Measurements from ENCODE around the gene PRKCE. TPM values are rescaled to one million over a fixed set of nuclear protein-coding genes. Genes with fewer than 3 reads are reported as not detected.

Gene PRKCE
- total and polyA plus RNA-seq, 2 of the 8 experiments (the other 6 are each of a cell fraction or from before 2014, with no cell fraction given), result 0.54 to 2.1 TPM

DNA sequence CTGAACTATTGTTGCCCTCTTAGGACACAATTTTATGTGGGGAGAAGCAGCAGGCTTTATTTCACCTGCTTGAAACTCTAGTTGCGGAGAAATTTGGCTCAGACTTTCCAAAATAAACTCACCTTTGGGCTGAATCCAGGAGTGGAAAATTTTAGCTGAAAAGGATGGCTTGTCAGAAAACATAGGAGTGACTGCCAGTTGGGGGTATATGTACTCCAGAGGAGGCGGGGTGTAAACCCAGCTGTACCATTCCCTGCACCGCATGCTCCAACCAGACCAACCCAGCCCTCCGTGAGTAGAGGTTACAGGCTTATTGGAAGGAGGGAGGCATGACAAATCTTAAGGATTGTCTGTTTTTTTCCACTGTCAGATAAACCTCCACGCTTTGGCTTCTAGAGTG lies 53.8 kb downstream of the PRKCE start:
- Histone ChIP-seq H4K20me1 (replicated peaks in 1 of 2; ENCODE audit: control insufficient read depth in 1 of 2, insufficient read depth in 2 of 2, low read length in 2 of 2) (no peaks in the 10 kb centered on the region), H4K8ac (ENCODE audit: extremely low read depth, insufficient read depth, low read length) (no peak overlapping the region), H3K4me2 (ENCODE audit: insufficient read depth in 1 of 2, low read depth in 2 of 2, low read length in 2 of 2) (no peak overlapping the region), H3K36me3 (ENCODE audit: control insufficient read depth in 2 of 4, insufficient read depth in 4 of 4, low read length in 3 of 4) (no peaks in the 10 kb centered on the region), H3K23ac (ENCODE audit: insufficient read length) (no peak overlapping the region), H3K79me1 (ENCODE audit: low read depth, low read length) (no peaks in the 10 kb centered on the region), H3K9ac (replicated peaks in 1 of 4; ENCODE audit: extremely low read depth in 1 of 4, low read depth in 3 of 4, low read length in 3 of 4) (no peak overlapping the region), H2BK20ac (ENCODE audit: low read length) (no peak overlapping the region), H3K79me2 (ENCODE audit: control insufficient read depth in 1 of 2, insufficient read depth in 2 of 2, low read length in 2 of 2) (no peaks in the 10 kb centered on the region), H2AFZ (ENCODE audit: low read length) (no peak overlapping the region), H4K91ac (replicated peaks; ENCODE audit: insufficient read length, low read length) (no peak overlapping the region), H3K4ac (replicated peaks; ENCODE audit: insufficient read length, low read depth, low read length) (no peak overlapping the region), H2BK120ac (replicated peaks; ENCODE audit: low read depth, low read length) (no peak overlapping the region), H4K5ac (ENCODE audit: insufficient read length, low read depth, low read length) (no peak overlapping the region), H3K14ac (ENCODE audit: insufficient read length) (no peak overlapping the region), H3K27ac (ENCODE audit: low read depth, low read length) (no peak overlapping the region), H3K27me3 (replicated peaks in 1 of 4; ENCODE audit: control insufficient read depth in 3 of 4, extremely low read depth in 1 of 4, insufficient read depth in 3 of 4, low read length in 3 of 4) (0 out of 7 replicates have a peak, but pooled peaks cover 0 to 2% (median 0%) of the 10 kb centered on the region in 4 experiments), H2BK15ac (ENCODE audit: low read length) (no peak overlapping the region), H3K56ac (replicated peaks; ENCODE audit: insufficient read length, low read depth, low read length) (no peak overlapping the region), H2AK5ac (ENCODE audit: low read depth, low read length) (no peak overlapping the region), H2BK12ac (ENCODE audit: low read depth, low read length) (no peak overlapping the region), H3K4me3 (ENCODE audit: extremely low read depth in 1 of 4, insufficient read depth in 2 of 4, low read depth in 3 of 4, low read length in 4 of 4) (no peak overlapping the region), H3K9me3 (ENCODE audit: insufficient read depth in 2 of 2, low read depth in 1 of 2, low read length in 1 of 2) (no peaks in the 10 kb centered on the region), H3K23me2 (ENCODE audit: low read depth, low read length) (no peaks in the 10 kb centered on the region), H3K4me1 (replicated peaks in 1 of 4; ENCODE audit: control insufficient read depth in 3 of 4, insufficient read depth in 4 of 4, low read length in 3 of 4) (no peaks in the 10 kb centered on the region), H2BK5ac (ENCODE audit: low read depth, low read length) (no peak overlapping the region), H3K18ac (ENCODE audit: extremely low read depth, low read length) (no peak overlapping the region)
- no peak for FAIRE-seq
- 73% methylated on average over 5 of the region's 5 CpGs; no CpG with 5 or more reads in 1 of the 2 experiments for WGBS, 2 experiments (ENCODE audit: extremely low coverage in 1 of 2, insufficient coverage in 1 of 2, insufficient read length in 1 of 2, insufficient replicate concordance in 2 of 2, low coverage in 1 of 2, low lambda C conversion rate in 2 of 2, missing lambda C conversion rate in 1 of 2)
- TF ChIP-seq TAF7 (optimal IDR thresholded peaks at IDR 0.05; ENCODE audit: borderline replicate concordance, low read depth, low read length) (no peak), CHD2 (IDR thresholded peaks at IDR 0.05; ENCODE audit: low read length) (no peak), EP300 (IDR thresholded peaks at IDR 0.05; ENCODE audit: borderline replicate concordance in 1 of 2, low read depth in 2 of 2, low read length in 2 of 2) (no peak), MAFK (IDR thresholded peaks at IDR 0.05; ENCODE audit: low read depth, low read length) (no peak), SIRT6 (IDR thresholded peaks at IDR 0.05; ENCODE audit: low read length) (no peak), TEAD4 (IDR thresholded peaks at IDR 0.05; ENCODE audit: low read depth, low read length) (no peak), SP4 (IDR thresholded peaks at IDR 0.05; ENCODE audit: low read length) (no peak), SIN3A (conservative IDR thresholded peaks at IDR 0.05 in 1 of 2, IDR thresholded peaks at IDR 0.05 in 1 of 2; ENCODE audit: low read depth in 1 of 2, low read length in 2 of 2) (no peak), CBX5 (IDR thresholded peaks at IDR 0.05; ENCODE audit: low read depth, low read length) (no peak), EGR1 (IDR thresholded peaks at IDR 0.05; ENCODE audit: borderline replicate concordance, low read depth, low read length) (no peak), KDM5A (IDR thresholded peaks at IDR 0.05; ENCODE audit: low read length) (no peak), TCF12 (IDR thresholded peaks at IDR 0.05; ENCODE audit: low read depth, low read length) (no peak), HDAC6 (IDR thresholded peaks at IDR 0.05; ENCODE audit: low read depth, low read length) (no peak), SUZ12 (IDR thresholded peaks at IDR 0.05; ENCODE audit: low read length) (no peak), KDM4A (IDR thresholded peaks at IDR 0.05; ENCODE audit: low read depth, low read length, severe bottlenecking) (no peak)
- DNase-seq (ENCODE audit: low read depth in 1 of 2, low spot score in 2 of 2), result no peak
- ChIA-PET POLR2A (ENCODE audit: partially characterized antibody) (no interaction called here), CTCF (ENCODE audit: partially characterized antibody) (interaction anchor here (1.1 to 1.7 kb wide), 4 partner anchors 18 to 231 kb away, joined by 3 to 4 read pairs (median 3); no protein-coding TSS in a partner anchor)
